Sigmoid colon (tissue), 4 donors: ENCODE results near the gene GSG1L.

ENCODE experiments used
- CTCF ChIP-seq, 4 experiments: fragments of 450-650 bp in 3 of 4; fragments of 200-600 bp in 1 of 4; IDR thresholded peaks; one replicate each; pipeline ENCODE4 v1.5.1; 2016 to 2019; ENCODE audit warnings: antibody characterized with exemption in 4 of 4, mild to moderate bottlenecking in 3 of 4, moderate library complexity in 2 of 4
- EP300 ChIP-seq, 4 donors: sonication (generic); formaldehyde crosslinking; IDR thresholded peaks; one replicate each; pipeline ENCODE4 v1.6.1; 2017; ENCODE audit warnings: antibody characterized with exemption in 4 of 4
- POLR2A ChIP-seq, 2 donors: fragments of 450-650 bp; IDR thresholded peaks; one replicate each; pipeline ENCODE4 v1.6.1; 2016; ENCODE audit warnings: antibody characterized with exemption in 2 of 2, mild to moderate bottlenecking in 2 of 2, moderate library complexity in 2 of 2

GRCh38 chr16:28086186-28087139 lies 22.9 kb upstream of the GSG1L start:
- TF ChIP-seq CTCF (IDR thresholded peaks at IDR 0.05) (no peak), EP300 (IDR thresholded peaks at IDR 0.05) (no peak), POLR2A (IDR thresholded peaks at IDR 0.05) (no peak)
